ENCODE measurements around the gene CFAP73.
"Not testable (repeated sequence)": the region's sequence is repeated elsewhere in the genome, so short reads cannot be mapped to it uniquely, and the experiment has no call there.

CFAP73 gene

GRCh38 chr12:113149361-113150150, at the start of gene CFAP73:
Gene CFAP73, plus strand, starts transcription at chr12:113149724. Its CDS starts 134 bp downstream, at chr12:113149858.
- DNase-seq: no peak

GRCh38 chr12:113099764-113100163, 49.8 kb upstream of the CFAP73 start:
- DNase-seq: no peak

GRCh38 chr12:113101751-113102150, 47.8 kb upstream of the CFAP73 start:
- no peak for DNase-seq

- DNase-seq: no peak
Observed at GRCh38 chr12:113102811-113103210, 46.7 kb upstream of the CFAP73 start.

- no peak for DNase-seq
Observed at GRCh38 chr12:113103756-113104450, 45.6 kb upstream of the CFAP73 start.

- no peak for DNase-seq
Observed at GRCh38 chr12:113104953-113105510, 44.5 kb upstream of the CFAP73 start.

- DNase-seq: no peak
Observed at GRCh38 chr12:113105606-113106271, 43.8 kb upstream of the CFAP73 start.

GRCh38 chr12:113106361-113106760, 43.2 kb upstream of the CFAP73 start:
- no peak for DNase-seq

- no peak for DNase-seq
Observed at GRCh38 chr12:113108308-113108707, 41.2 kb upstream of the CFAP73 start.

GRCh38 chr12:113109360-113109759, 40.2 kb upstream of the CFAP73 start:
- DNase-seq: no peak

- no peak for DNase-seq
Observed at GRCh38 chr12:113109872-113110599, 39.5 kb upstream of the CFAP73 start.

GRCh38 chr12:113111247-113111646, 38.3 kb upstream of the CFAP73 start:
- DNase-seq: no peak

GRCh38 chr12:113112043-113112899, 37.3 kb upstream of the CFAP73 start:
- no peak for DNase-seq

- no peak for DNase-seq
Observed at GRCh38 chr12:113113397-113113796, 36.1 kb upstream of the CFAP73 start.

- no peak for DNase-seq
Observed at GRCh38 chr12:113114447-113115178, 34.9 kb upstream of the CFAP73 start.

- DNase-seq: no peak
Observed at GRCh38 chr12:113115455-113116126, 33.9 kb upstream of the CFAP73 start.

- DNase-seq: no peak
Observed at GRCh38 chr12:113116875-113117274, 32.6 kb upstream of the CFAP73 start.

- DNase-seq: not testable (repeated sequence)
Observed at GRCh38 chr12:113117684-113118083, 31.8 kb upstream of the CFAP73 start.

GRCh38 chr12:113118142-113118541, 31.4 kb upstream of the CFAP73 start:
- DNase-seq: no peak

- no peak for DNase-seq
Observed at GRCh38 chr12:113119980-113120669, 29.4 kb upstream of the CFAP73 start.

All from cerebellar nuclear complex (tissue), 1 donor.